ENCODE data around the gene TGM3.

TGM3 gene

GRCh38 chr20:2353231-2353630, 57.4 kb downstream of the TGM3 start (continued):
- TF ChIP-seq ZNF114 (tag by site-specific recombination; IDR thresholded peaks at IDR 0.05) (no peak), PRDM6 (tag by site-specific recombination; IDR thresholded peaks at IDR 0.05) (no peak), MYNN (tag by site-specific recombination; IDR thresholded peaks at IDR 0.05; ENCODE audit: borderline replicate concordance) (no peak), ZNF362 (tag by site-specific recombination; IDR thresholded peaks at IDR 0.05) (no peak), ZNF416 (tag by site-specific recombination; IDR thresholded peaks at IDR 0.05) (no peak), ZNF146 (tag by site-specific recombination; IDR thresholded peaks at IDR 0.05) (no peak), ZNF426 (tag by site-specific recombination; IDR thresholded peaks at IDR 0.05) (no peak)

- peaks cover 2% of the 10 kb centered on the region; the same call in 1 of the 2 replicates for H3K9me3 ChIP-seq (ENCODE audit: control insufficient read depth, insufficient read depth, low read depth, low read length)
- ChIA-PET CTCF (interaction anchor here (1.0 to 2.0 kb wide), 3 partner anchors 24 to 96 kb away, joined by 3 to 11 read pairs (median 4); no protein-coding TSS in a partner anchor), POLR2A (no interaction called here)
- no peaks in the 10 kb centered on the region for H3K36me3 ChIP-seq (ENCODE audit: control insufficient read depth in 2 of 2, insufficient read depth in 1 of 2, low read length in 2 of 2)
- no peaks in the 10 kb centered on the region for H3K4me1 ChIP-seq (ENCODE audit: control insufficient read depth, insufficient read depth, low read length)
- H3K27ac ChIP-seq (ENCODE audit: extremely low read depth, low read depth, low read length): no peak overlapping the region
- no peak for TF ChIP-seq WT1 (tag by site-specific recombination; IDR thresholded peaks at IDR 0.05)
- no peak for TF ChIP-seq ZNF433 (tag by site-specific recombination; IDR thresholded peaks at IDR 0.05; ENCODE audit: low read depth)
- TF ChIP-seq ZNF473 (tag by site-specific recombination; IDR thresholded peaks at IDR 0.05): no peak
- TF ChIP-seq GLI2 (tag by site-specific recombination; IDR thresholded peaks at IDR 0.05; ENCODE audit: borderline replicate concordance, low read depth): no peak
- TF ChIP-seq ZNF692 (tag by site-specific recombination; IDR thresholded peaks at IDR 0.05): no peak
- no peak for TF ChIP-seq ZNF174 (tag by site-specific recombination; IDR thresholded peaks at IDR 0.05)
- no peak for TF ChIP-seq ZFHX2 (tag by site-specific recombination; conservative IDR thresholded peaks at IDR 0.05)
- H3K4me3 ChIP-seq (ENCODE audit: low read depth, low read length): no peak overlapping the region
These were observed 61.3 kb downstream of the TGM3 start for GRCh38 chr20:2357114-2357513.

- TF ChIP-seq ZNF133 (tag by site-specific recombination; IDR thresholded peaks at IDR 0.05) (no peak), ZNF449 (tag by site-specific recombination; IDR thresholded peaks at IDR 0.05) (no peak), ZNF416 (tag by site-specific recombination; IDR thresholded peaks at IDR 0.05) (no peak)
- CTCF ChIA-PET: interaction anchor here (2.0 kb wide), 1 partner anchor 93 kb away, joined by 11 read pairs; no protein-coding TSS in a partner anchor
- Histone ChIP-seq H3K9me3 (ENCODE audit: control insufficient read depth, insufficient read depth, low read depth, low read length) (peaks cover 2% of the 10 kb centered on the region; the same call in 1 of the 2 replicates), H3K4me1 (ENCODE audit: control insufficient read depth, insufficient read depth, low read length) (no peaks in the 10 kb centered on the region), H3K27ac (ENCODE audit: extremely low read depth, low read depth, low read length) (no peak overlapping the region), H3K4me3 (ENCODE audit: low read depth, low read length) (no peak overlapping the region), H3K36me3 (ENCODE audit: control insufficient read depth in 2 of 2, insufficient read depth in 1 of 2, low read length in 2 of 2) (no peaks in the 10 kb centered on the region)
- POLR2A ChIA-PET: interaction anchor here (0.5 kb wide), 1 partner anchor 270 kb away, joined by 5 read pairs; no protein-coding TSS in a partner anchor
These were observed 62.2 kb downstream of the TGM3 start for GRCh38 chr20:2358006-2358405.

Measured in HEK293 (cell line).